ENCODE measurements around the gene GLO1. TPM values are rescaled to one million over a fixed set of nuclear protein-coding genes. Genes with fewer than 3 reads are reported as not detected.

The GLO1 gene
- total and polyA plus RNA-seq, 9 of the 15 experiments (the other 6 are each of a cell fraction or from before 2014, with no cell fraction given) = 155 to 331 (median 203) TPM

DNA sequence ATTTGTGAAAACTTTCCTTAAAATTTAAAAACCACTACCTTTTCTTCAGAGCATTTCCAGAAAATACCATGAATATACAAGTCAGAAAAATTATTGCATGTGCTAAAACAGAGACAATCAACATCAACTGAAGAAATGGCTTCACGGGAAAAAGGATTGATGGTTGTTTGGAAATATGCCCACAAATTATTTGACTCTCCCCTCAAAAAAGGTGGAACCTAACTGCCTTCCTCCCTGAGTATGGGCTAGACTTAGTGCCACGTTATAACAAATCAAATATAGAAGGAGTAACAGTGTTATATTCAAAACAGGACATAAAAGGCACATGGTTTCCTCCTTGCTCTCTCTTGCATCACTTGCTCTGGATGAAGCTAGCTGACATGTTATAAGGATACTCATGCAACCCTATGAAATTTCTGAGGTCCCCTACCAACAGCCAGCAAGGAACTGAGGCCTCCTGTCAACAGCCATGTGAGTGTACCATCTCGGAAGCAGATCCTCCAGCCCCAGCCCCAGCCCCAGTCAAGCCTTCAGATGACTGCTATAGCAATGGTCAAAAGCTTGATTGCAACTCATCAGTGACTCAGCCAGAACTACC is 71.7 kb downstream of the GLO1 start (continued):
- TF ChIP-seq, protein P1, sequence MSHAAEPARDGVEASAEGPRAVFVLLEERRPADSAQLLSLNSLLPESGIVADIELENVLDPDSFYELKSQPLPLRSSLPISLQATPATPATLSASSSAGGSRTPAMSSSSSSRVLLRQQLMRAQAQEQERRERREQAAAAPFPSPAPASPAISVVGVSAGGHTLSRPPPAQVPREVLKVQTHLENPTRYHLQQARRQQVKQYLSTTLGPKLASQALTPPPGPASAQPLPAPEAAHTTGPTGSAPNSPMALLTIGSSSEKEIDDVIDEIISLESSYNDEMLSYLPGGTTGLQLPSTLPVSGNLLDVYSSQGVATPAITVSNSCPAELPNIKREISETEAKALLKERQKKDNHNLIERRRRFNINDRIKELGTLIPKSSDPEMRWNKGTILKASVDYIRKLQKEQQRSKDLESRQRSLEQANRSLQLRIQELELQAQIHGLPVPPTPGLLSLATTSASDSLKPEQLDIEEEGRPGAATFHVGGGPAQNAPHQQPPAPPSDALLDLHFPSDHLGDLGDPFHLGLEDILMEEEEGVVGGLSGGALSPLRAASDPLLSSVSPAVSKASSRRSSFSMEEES (CRISPR knock-in tag; IDR thresholded peaks at IDR 0.05) = no peak
- TF ChIP-seq ZNF551 (CRISPR knock-in tag; IDR thresholded peaks at IDR 0.05) (no peak), NFIC (IDR thresholded peaks at IDR 0.05) (no peak), KLF10 (CRISPR knock-in tag; IDR thresholded peaks at IDR 0.05) (no peak), MYC (IDR thresholded peaks at IDR 0.05; ENCODE audit: low read depth, low read length) (no peak), MYC (CRISPR knock-in tag; IDR thresholded peaks at IDR 0.05; ENCODE audit: borderline replicate concordance, low read depth) (no peak), SOX6 (IDR thresholded peaks at IDR 0.05) (peak; percentile 24; the same call in 1 of the 2 replicates), NFATC3 (IDR thresholded peaks at IDR 0.05) (no peak), TAL1 (IDR thresholded peaks at IDR 0.05) (no peak), BMI1 (IDR thresholded peaks at IDR 0.05; ENCODE audit: low read length) (0 out of 2 replicates have a peak, but pooled peaks have one; percentile 33), BHLHE40 (IDR thresholded peaks at IDR 0.05; ENCODE audit: low read length) (no peak), SMAD4 (CRISPR knock-in tag; conservative IDR thresholded peaks at IDR 0.05) (0 out of 2 replicates have a peak, but pooled peaks have one; percentile 23), YBX1 (IDR thresholded peaks at IDR 0.05) (no peak), BRD9 (IDR thresholded peaks at IDR 0.05; ENCODE audit: low read depth, partially characterized antibody) (no peak), WHSC1 (IDR thresholded peaks at IDR 0.05; ENCODE audit: low read length) (no peak), GABPB1 (CRISPR knock-in tag; IDR thresholded peaks at IDR 0.05) (no peak), CEBPB (tag; IDR thresholded peaks at IDR 0.05) (0 out of 2 replicates have a peak, but pooled peaks have one; percentile 8), PHB (CRISPR knock-in tag; IDR thresholded peaks at IDR 0.05) (no peak)
- TF ChIP-seq, protein P2, sequence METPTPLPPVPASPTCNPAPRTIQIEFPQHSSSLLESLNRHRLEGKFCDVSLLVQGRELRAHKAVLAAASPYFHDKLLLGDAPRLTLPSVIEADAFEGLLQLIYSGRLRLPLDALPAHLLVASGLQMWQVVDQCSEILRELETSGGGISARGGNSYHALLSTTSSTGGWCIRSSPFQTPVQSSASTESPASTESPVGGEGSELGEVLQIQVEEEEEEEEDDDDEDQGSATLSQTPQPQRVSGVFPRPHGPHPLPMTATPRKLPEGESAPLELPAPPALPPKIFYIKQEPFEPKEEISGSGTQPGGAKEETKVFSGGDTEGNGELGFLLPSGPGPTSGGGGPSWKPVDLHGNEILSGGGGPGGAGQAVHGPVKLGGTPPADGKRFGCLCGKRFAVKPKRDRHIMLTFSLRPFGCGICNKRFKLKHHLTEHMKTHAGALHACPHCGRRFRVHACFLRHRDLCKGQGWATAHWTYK (CRISPR knock-in tag; IDR thresholded peaks at IDR 0.05) = no peak
- TF ChIP-seq, protein P3, sequence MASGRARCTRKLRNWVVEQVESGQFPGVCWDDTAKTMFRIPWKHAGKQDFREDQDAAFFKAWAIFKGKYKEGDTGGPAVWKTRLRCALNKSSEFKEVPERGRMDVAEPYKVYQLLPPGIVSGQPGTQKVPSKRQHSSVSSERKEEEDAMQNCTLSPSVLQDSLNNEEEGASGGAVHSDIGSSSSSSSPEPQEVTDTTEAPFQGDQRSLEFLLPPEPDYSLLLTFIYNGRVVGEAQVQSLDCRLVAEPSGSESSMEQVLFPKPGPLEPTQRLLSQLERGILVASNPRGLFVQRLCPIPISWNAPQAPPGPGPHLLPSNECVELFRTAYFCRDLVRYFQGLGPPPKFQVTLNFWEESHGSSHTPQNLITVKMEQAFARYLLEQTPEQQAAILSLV (tag; IDR thresholded peaks at IDR 0.05) = 0 out of 2 replicates have a peak, but pooled peaks have one; percentile 24
- TF ChIP-seq, protein P4, sequence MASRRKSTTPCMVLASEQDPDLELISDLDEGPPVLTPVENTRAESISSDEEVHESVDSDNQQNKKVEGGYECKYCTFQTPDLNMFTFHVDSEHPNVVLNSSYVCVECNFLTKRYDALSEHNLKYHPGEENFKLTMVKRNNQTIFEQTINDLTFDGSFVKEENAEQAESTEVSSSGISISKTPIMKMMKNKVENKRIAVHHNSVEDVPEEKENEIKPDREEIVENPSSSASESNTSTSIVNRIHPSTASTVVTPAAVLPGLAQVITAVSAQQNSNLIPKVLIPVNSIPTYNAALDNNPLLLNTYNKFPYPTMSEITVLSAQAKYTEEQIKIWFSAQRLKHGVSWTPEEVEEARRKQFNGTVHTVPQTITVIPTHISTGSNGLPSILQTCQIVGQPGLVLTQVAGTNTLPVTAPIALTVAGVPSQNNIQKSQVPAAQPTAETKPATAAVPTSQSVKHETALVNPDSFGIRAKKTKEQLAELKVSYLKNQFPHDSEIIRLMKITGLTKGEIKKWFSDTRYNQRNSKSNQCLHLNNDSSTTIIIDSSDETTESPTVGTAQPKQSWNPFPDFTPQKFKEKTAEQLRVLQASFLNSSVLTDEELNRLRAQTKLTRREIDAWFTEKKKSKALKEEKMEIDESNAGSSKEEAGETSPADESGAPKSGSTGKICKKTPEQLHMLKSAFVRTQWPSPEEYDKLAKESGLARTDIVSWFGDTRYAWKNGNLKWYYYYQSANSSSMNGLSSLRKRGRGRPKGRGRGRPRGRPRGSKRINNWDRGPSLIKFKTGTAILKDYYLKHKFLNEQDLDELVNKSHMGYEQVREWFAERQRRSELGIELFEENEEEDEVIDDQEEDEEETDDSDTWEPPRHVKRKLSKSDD (conservative IDR thresholded peaks at IDR 0.05; ENCODE audit: low read length) = no peak
- TF ChIP-seq, protein P5, sequence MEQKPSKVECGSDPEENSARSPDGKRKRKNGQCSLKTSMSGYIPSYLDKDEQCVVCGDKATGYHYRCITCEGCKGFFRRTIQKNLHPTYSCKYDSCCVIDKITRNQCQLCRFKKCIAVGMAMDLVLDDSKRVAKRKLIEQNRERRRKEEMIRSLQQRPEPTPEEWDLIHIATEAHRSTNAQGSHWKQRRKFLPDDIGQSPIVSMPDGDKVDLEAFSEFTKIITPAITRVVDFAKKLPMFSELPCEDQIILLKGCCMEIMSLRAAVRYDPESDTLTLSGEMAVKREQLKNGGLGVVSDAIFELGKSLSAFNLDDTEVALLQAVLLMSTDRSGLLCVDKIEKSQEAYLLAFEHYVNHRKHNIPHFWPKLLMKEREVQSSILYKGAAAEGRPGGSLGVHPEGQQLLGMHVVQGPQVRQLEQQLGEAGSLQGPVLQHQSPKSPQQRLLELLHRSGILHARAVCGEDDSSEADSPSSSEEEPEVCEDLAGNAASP (IDR thresholded peaks at IDR 0.05) = no peak
